Adipocyte (in vitro differentiated cells): Measurements from ENCODE around the gene KLHL25.

Source experiments
- DNase-seq: peaks from one replicate; pipeline ENCODE4 v3.0.0-alpha.2; 2015; ENCODE audit warnings: low read depth
- H3K27me3 ChIP-seq: replicated peaks from 2 replicates; pipeline ENCODE4 v1.7.0; 2013; ENCODE audit warnings: mild to moderate bottlenecking, low read length, moderate library complexity; ENCODE audit not compliant: control insufficient read depth, insufficient read depth
- H3K36me3 ChIP-seq: 2 replicates; pipeline ENCODE4 v1.7.0; 2013; ENCODE audit warnings: low read length, mild to moderate bottlenecking, moderate library complexity; ENCODE audit not compliant: control insufficient read depth, insufficient read depth, severe bottlenecking
- H3K4me1 ChIP-seq: 2 replicates; pipeline ENCODE4 v1.7.0; 2013; ENCODE audit warnings: mild to moderate bottlenecking, low read length, moderate library complexity; ENCODE audit not compliant: control insufficient read depth, insufficient read depth
- H3K4me3 ChIP-seq: 2 replicates; pipeline ENCODE4 v1.7.0; 2013; ENCODE audit warnings: mild to moderate bottlenecking, low read length, moderate library complexity
- H3K9ac ChIP-seq: 2 replicates; pipeline ENCODE4 v1.7.0; 2013; ENCODE audit warnings: mild to moderate bottlenecking, low read length, moderate library complexity
- H3K9me3 ChIP-seq: 2 replicates; pipeline ENCODE4 v1.7.0; 2013; ENCODE audit warnings: mild to moderate bottlenecking, low read length, moderate library complexity; ENCODE audit not compliant: control insufficient read depth

KLHL25 gene

DNA sequence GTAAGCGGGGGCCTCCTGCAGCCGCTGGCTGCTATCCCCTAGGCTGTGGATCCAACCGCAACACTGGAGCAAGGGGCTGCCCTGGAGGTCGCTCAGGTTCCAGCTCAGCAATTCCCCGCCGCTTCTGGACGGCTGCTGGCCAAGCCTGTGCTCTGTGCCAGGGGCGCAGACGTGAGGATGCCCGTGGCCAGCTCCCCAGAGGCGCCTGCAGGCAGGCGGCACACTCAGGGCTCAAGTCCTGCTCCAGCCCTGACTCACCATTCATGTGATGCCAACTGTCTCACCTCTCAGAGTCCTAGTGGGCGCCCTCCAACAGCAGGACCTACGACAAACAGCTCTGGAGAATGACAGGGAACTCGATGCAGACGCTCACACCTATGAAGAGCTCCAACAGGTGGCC, 31.6 kb downstream of the KLHL25 start:
- Histone ChIP-seq H3K9ac (no peak overlapping the region), H3K4me3 (no peak overlapping the region), H3K4me1 (peaks cover 37% of the 10 kb centered on the region), H3K27me3 (no peaks in the 10 kb centered on the region), H3K36me3 (peaks cover 46% of the 10 kb centered on the region), H3K9me3 (no peaks in the 10 kb centered on the region)
- DNase-seq, result no peak

DNA sequence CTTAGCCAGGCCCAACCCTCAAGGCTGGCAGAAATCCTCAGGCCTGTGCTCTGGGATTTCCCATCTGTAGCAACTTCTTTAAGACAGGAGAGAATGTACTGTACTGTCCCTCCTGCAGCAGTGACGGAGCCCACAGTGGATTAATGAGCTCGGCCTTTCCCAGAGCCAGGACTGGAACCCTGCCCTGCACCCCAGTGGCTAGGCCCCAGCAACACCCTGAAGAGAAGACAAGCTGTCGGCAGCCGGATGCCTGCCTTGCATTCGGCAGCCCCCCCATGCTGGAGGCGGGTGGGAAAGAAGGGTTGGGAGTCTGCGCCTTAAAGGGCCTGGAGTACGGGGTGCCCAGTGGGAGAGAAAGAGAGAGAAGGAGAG, 32.0 kb downstream of the KLHL25 start:
- peaks cover 41% of the 10 kb centered on the region for H3K4me1 ChIP-seq
- H3K4me3 ChIP-seq, result no peak overlapping the region
- H3K36me3 ChIP-seq, result peaks cover 48% of the 10 kb centered on the region
- no peaks in the 10 kb centered on the region for H3K27me3 ChIP-seq
- DNase-seq, result no peak
- H3K9ac ChIP-seq, result no peak overlapping the region
- H3K9me3 ChIP-seq, result no peaks in the 10 kb centered on the region

DNA sequence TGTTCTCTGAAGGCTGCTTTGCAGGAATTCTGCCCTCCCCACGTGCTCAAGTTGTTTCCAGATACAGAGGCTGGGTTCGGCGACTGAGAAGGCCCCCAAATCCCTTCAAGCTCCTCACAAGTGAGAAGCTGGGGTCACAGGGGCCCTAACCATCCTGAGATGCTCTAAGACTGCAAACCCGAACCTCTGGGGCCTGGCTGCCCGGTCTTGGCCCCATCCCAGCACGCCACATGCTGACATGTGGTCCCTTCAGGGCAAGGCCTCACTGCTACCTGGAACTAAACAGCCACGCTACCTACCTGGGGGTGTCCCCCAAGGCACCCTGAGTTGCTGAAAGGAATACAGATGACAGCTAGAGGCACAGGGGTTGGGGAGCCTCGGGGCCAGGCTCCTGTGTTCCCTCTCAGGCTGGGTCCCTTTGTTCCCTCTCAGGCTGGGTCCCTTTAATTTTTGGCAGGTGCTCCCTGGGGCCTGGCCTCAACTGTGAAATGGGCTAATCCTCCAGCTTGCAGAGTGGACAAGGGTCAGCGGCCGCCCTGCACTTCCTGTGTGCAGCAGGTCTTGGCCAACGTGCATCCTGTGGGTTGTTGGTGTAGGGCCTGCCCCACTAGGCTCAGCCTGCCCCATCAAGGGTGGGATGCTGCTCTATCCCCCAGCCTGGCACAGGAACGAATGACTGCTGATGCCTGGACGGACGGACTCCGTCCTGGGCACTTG, 32.5 kb downstream of the KLHL25 start:
- no peak for DNase-seq
- peaks cover 48% of the 10 kb centered on the region for H3K36me3 ChIP-seq
- peaks cover 45% of the 10 kb centered on the region for H3K4me1 ChIP-seq

DNA sequence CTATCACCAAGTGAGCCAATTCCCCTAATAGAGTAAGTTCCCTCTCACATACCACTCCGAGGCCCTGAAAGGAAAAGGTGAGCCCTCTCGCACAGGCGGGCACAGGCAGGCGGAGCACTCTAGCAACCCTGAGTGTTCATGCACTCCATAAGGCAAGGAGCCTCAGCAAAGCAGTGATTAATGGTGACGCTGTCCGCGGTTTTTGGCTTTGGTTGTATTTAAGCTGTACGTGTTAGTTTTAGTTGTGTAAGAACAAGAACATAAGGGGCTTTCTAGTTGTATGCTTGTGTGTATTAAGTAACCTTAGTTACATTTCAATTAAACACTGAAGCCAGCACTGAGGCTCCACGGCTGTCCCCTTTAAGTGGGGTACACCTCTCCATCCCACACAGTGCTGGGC, 33.1 kb downstream of the KLHL25 start:
- no peaks in the 10 kb centered on the region for H3K27me3 ChIP-seq
- DNase-seq, result no peak
- H3K9ac ChIP-seq, result no peak overlapping the region
- no peaks in the 10 kb centered on the region for H3K9me3 ChIP-seq
- peaks cover 50% of the 10 kb centered on the region for H3K4me1 ChIP-seq
- H3K4me3 ChIP-seq, result no peak overlapping the region
- H3K36me3 ChIP-seq, result peaks cover 48% of the 10 kb centered on the region

More for the DNA sequence above, 32.5 kb downstream of the KLHL25 start:
- no peaks in the 10 kb centered on the region for H3K9me3 ChIP-seq
- H3K27me3 ChIP-seq, result no peaks in the 10 kb centered on the region
- no peak overlapping the region for H3K4me3 ChIP-seq
- H3K9ac ChIP-seq, result no peak overlapping the region

DNA sequence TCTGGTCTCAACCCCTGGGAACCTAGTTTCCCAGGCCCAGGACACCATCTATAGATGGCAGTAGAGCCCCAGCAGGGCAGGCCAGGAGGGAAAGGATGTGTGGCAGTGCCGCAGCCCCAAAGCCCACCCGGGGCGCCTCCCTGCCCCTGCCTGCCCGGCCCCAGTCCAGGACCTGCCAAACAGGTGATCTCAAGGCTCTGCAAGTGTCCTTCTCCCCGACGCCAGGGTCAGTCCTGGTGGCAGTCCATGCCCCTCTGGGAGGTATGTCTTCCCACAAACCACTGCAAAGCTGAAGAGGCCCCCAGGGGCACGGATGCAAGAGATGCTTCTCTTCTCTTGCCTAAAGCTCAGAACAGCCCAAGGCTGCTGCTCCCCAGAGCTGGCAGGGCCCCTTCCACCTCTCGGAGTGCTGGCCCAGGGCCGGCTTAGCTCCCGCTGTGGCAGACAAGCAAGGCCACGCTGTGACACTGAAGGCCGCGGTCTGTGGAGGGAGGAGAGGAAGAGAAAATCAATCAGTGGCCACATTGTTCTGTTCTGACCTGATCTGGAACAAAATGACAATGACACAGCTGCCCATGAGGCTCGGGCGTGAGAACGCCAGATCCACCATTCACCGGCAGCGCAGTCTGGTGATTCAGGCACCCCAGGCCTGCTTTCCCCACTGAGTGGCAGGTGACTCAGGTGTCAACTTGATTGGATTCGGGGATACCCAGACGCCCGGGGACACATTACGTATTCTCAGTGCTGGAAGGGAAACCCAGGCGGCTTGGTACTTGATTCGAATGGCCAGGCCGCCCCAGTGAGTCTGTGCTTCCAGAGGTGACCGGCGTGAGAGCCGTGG, 34.0 kb downstream of the KLHL25 start:
- Histone ChIP-seq H3K27me3 (no peaks in the 10 kb centered on the region), H3K9ac (no peak overlapping the region), H3K4me3 (no peak overlapping the region), H3K36me3 (peaks cover 52% of the 10 kb centered on the region), H3K4me1 (peaks cover 56% of the 10 kb centered on the region), H3K9me3 (no peaks in the 10 kb centered on the region)
- no peak for DNase-seq

DNA sequence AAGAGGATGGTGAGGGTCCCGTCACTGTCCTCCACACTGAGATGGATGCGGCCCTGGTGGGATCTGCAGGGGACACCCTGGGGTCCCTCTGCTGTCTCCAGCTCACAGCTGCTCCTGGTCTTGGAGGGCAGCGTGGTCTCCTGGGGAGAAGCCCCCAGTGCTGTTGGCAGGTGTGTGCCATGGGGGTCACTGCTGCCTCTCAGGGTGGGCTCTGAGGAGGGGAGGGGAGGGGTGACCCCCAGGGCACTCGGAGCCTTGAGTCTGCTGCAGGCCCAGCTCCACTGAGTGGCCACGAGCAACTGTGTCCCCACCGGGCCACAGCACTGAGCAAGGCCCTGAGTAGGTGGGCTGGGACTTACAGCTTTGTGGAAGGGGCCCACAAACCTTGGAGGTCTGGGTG, 34.7 kb downstream of the KLHL25 start:
- Histone ChIP-seq H3K27me3 (no peaks in the 10 kb centered on the region), H3K4me1 (peaks cover 61% of the 10 kb centered on the region), H3K9ac (no peak overlapping the region), H3K36me3 (peaks cover 56% of the 10 kb centered on the region), H3K4me3 (no peak overlapping the region), H3K9me3 (no peaks in the 10 kb centered on the region)
- no peak for DNase-seq

DNA sequence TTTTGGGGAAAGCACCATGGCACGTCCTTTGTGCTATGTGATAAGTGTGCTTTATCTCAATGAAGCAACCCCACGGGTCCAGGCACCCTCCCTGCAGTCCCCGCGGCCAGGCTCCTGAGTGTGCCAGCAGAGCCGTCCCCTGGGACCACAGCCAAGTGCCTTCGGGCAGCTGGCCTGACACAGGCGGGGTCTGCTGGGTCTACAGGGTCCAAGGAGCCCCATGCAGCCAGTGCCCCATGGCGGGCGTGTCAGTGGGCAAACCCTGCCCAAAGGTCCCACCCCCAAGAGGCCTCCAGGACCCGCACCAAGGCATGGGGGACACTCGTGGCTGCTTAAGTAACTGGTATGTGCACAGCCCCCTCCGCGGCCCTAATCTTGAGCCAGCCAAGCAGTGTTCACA, 35.3 kb downstream of the KLHL25 start:
- no peak for DNase-seq
- Histone ChIP-seq H3K9ac (no peak overlapping the region), H3K9me3 (no peaks in the 10 kb centered on the region), H3K4me1 (peaks cover 60% of the 10 kb centered on the region), H3K36me3 (peaks cover 56% of the 10 kb centered on the region), H3K4me3 (no peak overlapping the region), H3K27me3 (no peaks in the 10 kb centered on the region)

DNA sequence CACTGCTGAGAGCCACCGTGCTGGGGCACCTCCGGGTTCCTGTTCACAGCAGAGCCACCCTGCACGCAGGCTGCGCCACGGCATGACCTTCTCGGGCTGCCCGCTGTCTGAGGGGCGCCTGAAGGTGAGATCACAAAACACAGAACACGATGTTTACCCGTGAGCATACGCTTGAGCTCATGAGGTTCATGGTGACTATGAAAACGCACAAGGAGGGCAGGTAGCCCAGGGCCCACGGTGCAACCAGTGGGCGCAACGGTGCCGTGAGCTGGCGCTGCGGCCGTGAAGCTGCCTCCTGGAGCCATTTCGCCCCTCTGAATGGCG, 36.1 kb downstream of the KLHL25 start:
- Histone ChIP-seq H3K9me3 (no peaks in the 10 kb centered on the region), H3K9ac (no peak overlapping the region), H3K4me1 (peaks cover 56% of the 10 kb centered on the region), H3K27me3 (no peaks in the 10 kb centered on the region), H3K4me3 (no peak overlapping the region), H3K36me3 (peaks cover 61% of the 10 kb centered on the region)
- DNase-seq, result no peak

DNA sequence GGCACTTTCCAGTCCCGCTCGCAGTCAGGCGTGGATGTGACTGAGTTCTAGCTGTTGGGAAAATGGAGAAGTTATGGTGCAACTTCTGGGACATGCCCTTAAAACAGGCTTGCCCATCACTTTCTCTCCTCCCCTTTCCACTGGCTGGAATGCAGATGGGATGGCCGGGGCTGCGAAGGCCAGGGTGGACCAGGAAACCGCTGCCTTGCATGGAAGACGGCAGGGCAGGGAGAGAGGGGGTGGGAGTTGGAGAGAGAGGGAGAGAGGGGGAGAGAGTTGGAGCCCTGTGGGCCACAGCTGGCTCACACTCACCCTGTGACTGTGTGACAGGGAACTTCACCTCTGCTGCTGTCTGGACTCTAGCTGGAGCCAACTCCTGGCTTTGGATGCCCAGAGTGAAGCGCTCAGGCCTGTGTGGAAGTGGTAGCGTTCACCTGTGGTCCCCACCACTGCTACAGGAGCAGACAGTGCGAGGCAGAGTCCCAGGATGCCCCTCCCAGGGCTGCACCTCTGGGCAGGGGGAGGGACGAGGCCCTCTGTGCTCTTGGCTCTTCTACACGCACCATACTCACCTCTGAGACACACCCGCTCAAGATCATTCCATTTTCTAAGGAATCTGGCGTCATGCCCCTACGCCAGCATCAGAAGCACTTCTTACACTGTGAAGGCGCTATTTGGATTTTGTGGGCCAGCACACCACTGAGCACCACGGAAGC, 36.6 kb downstream of the KLHL25 start:
- Histone ChIP-seq H3K4me1 (peaks cover 52% of the 10 kb centered on the region), H3K9ac (no peak overlapping the region), H3K36me3 (peaks cover 60% of the 10 kb centered on the region), H3K4me3 (no peak overlapping the region), H3K9me3 (no peaks in the 10 kb centered on the region), H3K27me3 (no peaks in the 10 kb centered on the region)
- DNase-seq, result no peak

DNA sequence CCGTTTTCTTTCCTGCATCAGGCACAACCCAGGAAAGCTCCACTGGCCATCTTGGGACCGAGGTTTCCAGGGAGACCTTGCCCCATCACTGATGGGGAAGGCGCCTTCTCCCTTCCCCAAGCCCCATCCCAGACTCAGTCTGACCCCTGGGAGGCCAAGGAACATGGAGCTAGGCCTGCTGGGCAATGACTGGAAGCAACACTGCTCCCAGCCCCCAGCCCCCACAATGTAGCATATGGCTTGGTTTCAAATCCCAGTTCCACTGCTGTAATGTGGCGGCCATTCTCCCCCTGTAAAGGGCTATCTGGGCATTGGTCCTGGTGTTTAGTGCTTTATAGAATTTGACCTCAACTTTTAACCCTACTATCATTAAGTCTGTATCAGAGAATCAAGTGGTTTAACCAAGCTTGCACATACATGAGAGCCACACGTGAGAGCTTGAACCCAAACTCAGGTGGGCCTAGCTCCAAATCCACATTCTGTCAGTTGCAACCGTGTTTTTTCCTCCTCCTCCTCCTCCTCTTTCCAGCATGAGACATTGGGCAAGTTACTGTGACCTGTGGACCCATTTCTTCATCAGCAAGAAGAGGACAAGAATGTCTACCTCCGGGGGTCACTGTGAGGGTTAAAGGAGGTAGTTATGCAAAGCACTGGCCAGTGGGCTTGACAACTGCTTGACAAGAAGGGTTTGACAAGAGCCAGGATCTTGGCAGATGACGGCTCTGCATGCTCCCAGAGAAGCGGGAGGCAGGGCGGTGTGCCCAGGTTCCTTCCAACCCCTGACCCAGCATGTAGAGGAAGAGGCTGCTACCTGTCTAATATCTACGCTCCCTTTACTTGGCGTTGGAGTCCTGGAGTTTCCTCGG, 37.4 kb downstream of the KLHL25 start:
- Histone ChIP-seq H3K4me3 (no peak overlapping the region), H3K4me1 (peaks cover 44% of the 10 kb centered on the region), H3K9me3 (no peaks in the 10 kb centered on the region), H3K36me3 (peaks cover 57% of the 10 kb centered on the region), H3K9ac (no peak overlapping the region), H3K27me3 (no peaks in the 10 kb centered on the region)
- DNase-seq, result no peak
